H1 (cell line): ENCODE data around the gene PPP1R3E. TPM values are rescaled to one million over a fixed set of nuclear protein-coding genes. Genes with fewer than 3 reads are reported as not detected.

Experiments used
- CTCF ChIA-PET: fragments of 300-600 bp; sonication (Branson Sonifier 250); formaldehyde crosslinking; loops from one replicate; lab custom pipeline; 2021; ENCODE audit not compliant: partially characterized antibody; lab: Charles Lee
- POLR2A ChIA-PET: fragments of 300-600 bp; sonication (Branson Sonifier 250); formaldehyde crosslinking; loops from one replicate; lab custom pipeline; 2021; ENCODE audit warnings: inconsistent platforms; ENCODE audit not compliant: partially characterized antibody; lab: Charles Lee
- DNase-seq, 2 experiments: peaks; one replicate each; pipeline versions ENCODE4 v3.0.0 to v3.0.0-alpha.2; 2010 to 2022; ENCODE audit warnings: low spot score in 2 of 2, low read depth in 1 of 2, mixed read lengths in 1 of 2
- FAIRE-seq: peaks from 2 replicates; lab custom pipeline; 2011; peaks lifted over from hg19 to GRCh38; lab: Jason Lieb, UNC
- H2AFZ ChIP-seq: 2 replicates; pipeline ENCODE4 v1.8.1; 2012; ENCODE audit warnings: low read length, inconsistent platforms
- H2AK5ac ChIP-seq: 2 replicates; pipeline ENCODE4 v1.6.1; 2013; ENCODE audit warnings: low read depth, low read length
- H2BK120ac ChIP-seq: replicated peaks from 2 replicates; pipeline ENCODE3; 2013; ENCODE audit warnings: low read depth, low read length, inconsistent platforms
- H2BK12ac ChIP-seq: 2 replicates; pipeline ENCODE4 v1.6.1; 2013; ENCODE audit warnings: low read depth, low read length
- H2BK15ac ChIP-seq: 2 replicates; pipeline ENCODE4 v1.6.1; 2013; ENCODE audit warnings: low read length
- H2BK20ac ChIP-seq: 2 replicates; pipeline ENCODE4 v1.6.1; 2013; ENCODE audit warnings: low read length
- H2BK5ac ChIP-seq: 2 replicates; pipeline ENCODE4 v1.6.1; 2013; ENCODE audit warnings: low read depth, low read length
- H3K14ac ChIP-seq: 2 replicates; pipeline ENCODE4 v1.6.1; 2013; ENCODE audit warnings: inconsistent platforms; ENCODE audit not compliant: insufficient read length
- H3K18ac ChIP-seq: 2 replicates; pipeline ENCODE4 v1.6.1; 2013; ENCODE audit warnings: low read length; ENCODE audit errors: extremely low read depth
- H3K23ac ChIP-seq: 2 replicates; pipeline ENCODE4 v1.6.1; 2013; ENCODE audit warnings: inconsistent platforms; ENCODE audit not compliant: insufficient read length
- H3K23me2 ChIP-seq: 2 replicates; pipeline ENCODE4 v1.6.1; 2013; ENCODE audit warnings: low read depth, low read length
- H3K27ac ChIP-seq: 2 replicates; pipeline ENCODE4 v1.6.1; 2011; ENCODE audit warnings: low read depth, low read length, inconsistent platforms
- H3K27me3 ChIP-seq, 4 experiments: replicated peaks in 1 of 4; 1 replicate in 1 of 4; 2 replicates in 3 of 4; pipeline versions ENCODE4 v1.6.1 to v1.8.1; 2011 to 2013; ENCODE audit warnings: low read length in 3 of 4, mild to moderate bottlenecking in 3 of 4, inconsistent platforms in 2 of 4, mixed read lengths in 2 of 4, moderate library complexity in 1 of 4; ENCODE audit not compliant: control insufficient read depth in 3 of 4, insufficient read depth in 3 of 4; ENCODE audit errors: extremely low read depth in 1 of 4
- H3K36me3 ChIP-seq, 4 experiments: 2 replicates each; pipeline versions ENCODE4 v1.6.1 to v1.8.1; 2011 to 2013; ENCODE audit warnings: mild to moderate bottlenecking in 4 of 4, low read length in 3 of 4, moderate library complexity in 2 of 4, control low read depth in 1 of 4, inconsistent platforms in 1 of 4; ENCODE audit not compliant: insufficient read depth in 4 of 4, control insufficient read depth in 2 of 4
- H3K4ac ChIP-seq: replicated peaks from 2 replicates; pipeline ENCODE3; 2013; ENCODE audit warnings: low read length, low read depth, mixed read lengths, inconsistent platforms; ENCODE audit not compliant: insufficient read length
- H3K4me1 ChIP-seq, 4 experiments: replicated peaks in 1 of 4; 1 replicate in 1 of 4; 2 replicates in 3 of 4; pipeline versions ENCODE4 v1.6.1 to v1.8.1; 2011 to 2013; ENCODE audit warnings: low read length in 3 of 4, inconsistent platforms in 2 of 4, mixed read lengths in 1 of 4; ENCODE audit not compliant: insufficient read depth in 4 of 4, control insufficient read depth in 3 of 4
- H3K4me2 ChIP-seq, 2 experiments: 2 replicates each; pipeline versions ENCODE4 v1.6.1 to v1.8.1; 2011 to 2013; ENCODE audit warnings: low read depth in 2 of 2, low read length in 2 of 2, control low read depth in 1 of 2, inconsistent platforms in 1 of 2, mild to moderate bottlenecking in 1 of 2; ENCODE audit not compliant: insufficient read depth in 1 of 2
- H3K4me3 ChIP-seq, 4 experiments: fragments of 200-600, 300-600 bp in 1 of 4; sonication (generic), shearing (Covaris generic), sonication (Bioruptor Twin) in 1 of 4; 2 replicates each; pipeline versions ENCODE4 v1.5.1 to v1.8.1; 2011 to 2016; ENCODE audit warnings: low read length in 4 of 4, low read depth in 3 of 4, control low read depth in 2 of 4, inconsistent platforms in 2 of 4, mild to moderate bottlenecking in 2 of 4, mixed read lengths in 1 of 4, moderate library complexity in 1 of 4; ENCODE audit not compliant: insufficient read depth in 2 of 4; ENCODE audit errors: extremely low read depth in 1 of 4
- H3K56ac ChIP-seq: replicated peaks from 2 replicates; pipeline ENCODE3; 2013; ENCODE audit warnings: low read depth, mild to moderate bottlenecking, mixed read lengths, low read length, inconsistent platforms; ENCODE audit not compliant: insufficient read length
- H3K79me1 ChIP-seq: 2 replicates; pipeline ENCODE4 v1.6.1; 2013; ENCODE audit warnings: low read depth, low read length, control low read depth
- H3K79me2 ChIP-seq, 2 experiments: 2 replicates each; pipeline versions ENCODE4 v1.6.1 to v1.8.1; 2012 to 2013; ENCODE audit warnings: low read length in 2 of 2, mild to moderate bottlenecking in 2 of 2, inconsistent platforms in 1 of 2; ENCODE audit not compliant: insufficient read depth in 2 of 2, control insufficient read depth in 1 of 2
- H3K9ac ChIP-seq, 4 experiments: replicated peaks in 1 of 4; 1 replicate in 1 of 4; 2 replicates in 3 of 4; pipeline versions ENCODE4 v1.6.1 to v1.8.1; 2011 to 2013; ENCODE audit warnings: low read depth in 3 of 4, low read length in 3 of 4, control low read depth in 2 of 4, mild to moderate bottlenecking in 2 of 4, moderate library complexity in 2 of 4, inconsistent platforms in 1 of 4; ENCODE audit errors: extremely low read depth in 1 of 4
- H3K9me3 ChIP-seq, 2 experiments: 2 replicates each; pipeline versions ENCODE4 v1.6.1 to v1.8.1; 2012 to 2013; ENCODE audit warnings: mild to moderate bottlenecking in 2 of 2, moderate library complexity in 2 of 2, control low read depth in 1 of 2, inconsistent platforms in 1 of 2, low read depth in 1 of 2, low read length in 1 of 2, mixed read lengths in 1 of 2; ENCODE audit not compliant: insufficient read depth in 2 of 2
- H4K20me1 ChIP-seq, 2 experiments: replicated peaks in 1 of 2; 2 replicates each; pipeline versions ENCODE3 to v1.8.1; 2011 to 2013; ENCODE audit warnings: inconsistent platforms in 2 of 2, low read length in 2 of 2, mild to moderate bottlenecking in 1 of 2; ENCODE audit not compliant: insufficient read depth in 2 of 2, control insufficient read depth in 1 of 2
- H4K5ac ChIP-seq: 2 replicates; pipeline ENCODE4 v1.6.1; 2013; ENCODE audit warnings: low read length, low read depth, mixed read lengths, inconsistent platforms; ENCODE audit not compliant: insufficient read length
- H4K8ac ChIP-seq: 2 replicates; pipeline ENCODE4 v1.8.0; 2013; ENCODE audit warnings: mild to moderate bottlenecking, moderate library complexity, low read length, inconsistent platforms; ENCODE audit not compliant: insufficient read depth; ENCODE audit errors: extremely low read depth
- H4K91ac ChIP-seq: replicated peaks from 2 replicates; pipeline ENCODE3; 2013; ENCODE audit warnings: low read length, mixed read lengths, inconsistent platforms; ENCODE audit not compliant: insufficient read length
- CHD2 ChIP-seq: IDR thresholded peaks from 2 replicates; pipeline ENCODE4 v1.6.1; 2012; ENCODE audit warnings: low read length, improper control_type of control experiment
- FOSL1 ChIP-seq: IDR thresholded peaks from 2 replicates; pipeline ENCODE4 v1.6.1; 2011; ENCODE audit warnings: mild to moderate bottlenecking, low read depth, low read length, moderate library complexity; ENCODE audit not compliant: insufficient read depth
- SP1 ChIP-seq: IDR thresholded peaks from 2 replicates; pipeline ENCODE4 v1.6.1; 2011; ENCODE audit warnings: low read depth, low read length
- WGBS, 2 experiments: shearing (Covaris generic) in 1 of 2; methylation state at CpG; one replicate each; pipeline versions ENCODE4 v1.1.6 to v1.1.7; 2013 to 2015; ENCODE audit warnings: low lambda C conversion rate in 2 of 2, mixed read lengths in 2 of 2, inconsistent platforms in 1 of 2, low coverage in 1 of 2, missing lambda C conversion rate in 1 of 2; ENCODE audit not compliant: insufficient replicate concordance in 2 of 2, insufficient coverage in 1 of 2, insufficient read length in 1 of 2; ENCODE audit errors: extremely low coverage in 1 of 2, missing lambda C conversion rate in 1 of 2; 5-methylcytosine and 5-hydroxymethylcytosine counted together
- polyA plus RNA-seq, 7 experiments: library from polyadenylated mRNA; depleted of rRNA in 3 of 7; stranded (reverse) in 5 of 7; unstranded in 2 of 7; fragments of >200 nt in 5 of 7; fragments of 200-250 nt in 2 of 7; gene quantifications; 1 replicate in 5 of 7; 2 replicates in 1 of 7; 4 replicates in 1 of 7; pipeline versions ENCODE4 v1.2.1 to v1.2.3, GENCODE V29; 2011 to 2013; ENCODE audit warnings: missing spikeins in 2 of 7, mixed read lengths in 2 of 7
- total RNA-seq: library from RNA; stranded (reverse); fragmentation: NEBNext Ultra II Directional; extraction: Animal tissue kit (Norgen Biotek cat#: 25700); gene quantifications from 2 replicates; pipeline ENCODE4 v1.2.1, GENCODE V29; 2021

Gene PPP1R3E
- total and polyA plus RNA-seq, 2 of the 8 experiments (the other 6 are each of a cell fraction or from before 2014, with no cell fraction given) = 4.4 to 4.7 TPM

GRCh38 chr14:23323838-23324454 is 21.3 kb upstream of the PPP1R3E start:
- H3K4me1 ChIP-seq = peaks cover 0 to 6% (median 2%) of the 10 kb centered on the region in 4 experiments; a peak in 6 of 7 replicates
- no peak overlapping the region for H4K5ac ChIP-seq
- H3K36me3 ChIP-seq = peaks cover 9 to 35% (median 24%) of the 10 kb centered on the region in 4 experiments; a peak in 7 of 8 replicates
- no peak overlapping the region for H3K56ac ChIP-seq
- no peak overlapping the region for H2BK15ac ChIP-seq
- no peak overlapping the region for H2BK12ac ChIP-seq
- no peak overlapping the region for H3K4ac ChIP-seq
- FAIRE-seq (no peak), DNase-seq (peak in 1 of 2 experiments; percentile 26)
- no peak overlapping the region for H2BK5ac ChIP-seq
- no peak overlapping the region for H2BK120ac ChIP-seq
- no peak overlapping the region for H4K8ac ChIP-seq
- H3K4me2 ChIP-seq = no peak overlapping the region
- peaks cover 11 to 17% of the 10 kb centered on the region in 2 experiments for H3K79me2 ChIP-seq
- peak overlapping the region in 1 of 4 experiments; percentile 54; a peak in 1 of 7 replicates for H3K9ac ChIP-seq
- no peak overlapping the region for H3K18ac ChIP-seq
- 98% methylated on average over 12 of the region's 18 CpGs; no CpG with 5 or more reads in 1 of the 2 experiments for WGBS, 2 experiments
- no peaks in the 10 kb centered on the region for H3K9me3 ChIP-seq
- H3K79me1 ChIP-seq = peaks cover 10% of the 10 kb centered on the region; the same call in 1 of the 2 replicates
- no peaks in the 10 kb centered on the region for H4K20me1 ChIP-seq
- H3K27me3 ChIP-seq = no peaks in the 10 kb centered on the region
- H2BK20ac ChIP-seq = no peak overlapping the region
- no peak overlapping the region for H2AFZ ChIP-seq
- H3K27ac ChIP-seq = no peak overlapping the region
- peaks cover 10% of the 10 kb centered on the region for H3K23me2 ChIP-seq
- H4K91ac ChIP-seq = no peak overlapping the region
- no peak overlapping the region for H3K4me3 ChIP-seq
- H3K23ac ChIP-seq = no peak overlapping the region
- ChIA-PET CTCF (interaction anchor here (0.8 to 3.7 kb wide), 7 partner anchors 17 to 155 kb away, joined by 3 to 27 read pairs (median 4); partner anchors contain the start of genes BCL2L2 and SLC22A17), POLR2A (interaction anchor here (0.6 to 4.7 kb wide), 13 partner anchors 10 to 232 kb away, joined by 3 to 48 read pairs (median 11); partner anchors contain the start of genes BCL2L2, CMTM5, PPP1R3E and SLC22A17)
- H3K14ac ChIP-seq = no peak overlapping the region
- no peak overlapping the region for H2AK5ac ChIP-seq
- TF ChIP-seq FOSL1 (no peak), SP1 (no peak), CHD2 (no peak)
